GM10847 (cell line): Measurements from ENCODE around the gene NDUFS6.

Source experiments
- POLR2A ChIP-seq: IDR thresholded peaks from 2 replicates; pipeline ENCODE4 v1.6.1; 2011; ENCODE audit not compliant: insufficient read length; ENCODE audit errors: extremely low read depth

Gene NDUFS6

GRCh38 chr5:1834721-1835429 is 33.7 kb downstream of the NDUFS6 start:
- no peak for TF ChIP-seq POLR2A

- TF ChIP-seq POLR2A = no peak
These were observed 34.2 kb downstream of the NDUFS6 start for GRCh38 chr5:1835431-1835830.

GRCh38 chr5:1836176-1836890 is 35.1 kb downstream of the NDUFS6 start:
- TF ChIP-seq POLR2A = no peak

- TF ChIP-seq POLR2A = no peak
These were observed 36.0 kb downstream of the NDUFS6 start for GRCh38 chr5:1836891-1837880.

- no peak for TF ChIP-seq POLR2A
These were observed 36.8 kb downstream of the NDUFS6 start for GRCh38 chr5:1838013-1838412.

GRCh38 chr5:1840071-1840547 is 38.9 kb downstream of the NDUFS6 start:
- TF ChIP-seq POLR2A = no peak

- TF ChIP-seq POLR2A = no peak
These were observed 39.7 kb downstream of the NDUFS6 start for GRCh38 chr5:1840741-1841521.

GRCh38 chr5:1842004-1842819 is 41.0 kb downstream of the NDUFS6 start:
- TF ChIP-seq POLR2A = no peak

- TF ChIP-seq POLR2A = no peak
These were observed 43.7 kb downstream of the NDUFS6 start for GRCh38 chr5:1844708-1845436.

GRCh38 chr5:1845696-1846095 is 44.5 kb downstream of the NDUFS6 start:
- no peak for TF ChIP-seq POLR2A

GRCh38 chr5:1846583-1846982 is 45.4 kb downstream of the NDUFS6 start:
- TF ChIP-seq POLR2A = no peak

GRCh38 chr5:1847056-1847455 is 45.8 kb downstream of the NDUFS6 start:
- TF ChIP-seq POLR2A = no peak

- no peak for TF ChIP-seq POLR2A
These were observed 46.4 kb downstream of the NDUFS6 start for GRCh38 chr5:1847611-1848010.
